HCT116 (cell line): Measurements from ENCODE around the gene PIAS4. TPM values are rescaled to one million over a fixed set of nuclear protein-coding genes. Genes with fewer than 3 reads are reported as not detected.
"Not testable (repeated sequence)": the region's sequence is repeated elsewhere in the genome, so short reads cannot be mapped to it uniquely, and the experiment has no call there.

Source experiments
- ATAC-seq: fragments of 200-7000 bp; cut with Tn5 transposase; 2 replicates; pipeline ENCODE4 v1.9.1; 2020; ENCODE audit warnings: mild to moderate bottlenecking, moderate library complexity
- BruUV-seq: library from RNA; stranded (reverse); fragments of 400-500 nt; replicated peaks from 2 replicates; lab custom pipeline; 2021; lab: Mats Ljungman, UMichigan
- CTCF ChIA-PET: fragments of 300-600 bp; sonication (Branson Sonifier 250); formaldehyde crosslinking; loops from one replicate; lab custom pipeline; 2021; ENCODE audit warnings: antibody characterized with exemption; lab: Charles Lee
- POLR2A ChIA-PET: fragments of 300-600, 350-600 bp; sonication (Branson Sonifier 250); formaldehyde crosslinking; loops from one replicate; lab custom pipeline; 2021; ENCODE audit warnings: antibody characterized with exemption; lab: Charles Lee
- RAD21 ChIA-PET, 2 experiments: fragments of 300-600 bp; sonication (Branson Sonifier 250); formaldehyde crosslinking; loops; one replicate each; lab custom pipeline; 2023; ENCODE audit warnings: low total read pairs in 2 of 2; ENCODE audit not compliant: uncharacterized antibody in 2 of 2, unreplicated experiment in 2 of 2, low non-redundant PET in 1 of 2; lab: Charles Lee
- DNase-seq: peaks from one replicate; pipeline ENCODE4 v3.0.0-alpha.2; 2010; ENCODE audit warnings: low read depth, low spot score
- H2AFZ ChIP-seq: fragments of 200-600 bp; shearing (Covaris generic), sonication (generic); 2 replicates; pipeline ENCODE4 v1.6.1; 2017; ENCODE audit warnings: low read depth, mixed run types, mixed read lengths, antibody characterized with exemption, low read length; ENCODE audit not compliant: poor library complexity, severe bottlenecking
- H3K27ac ChIP-seq: 2 replicates; pipeline ENCODE4 v1.5.1; 2012; ENCODE audit warnings: low read depth, low read length
- H3K27me3 ChIP-seq: fragments of 200-600 bp; sonication (generic); 2 replicates; pipeline ENCODE4 v1.6.1; 2016; ENCODE audit warnings: mixed run types, low read length, mixed read lengths; ENCODE audit not compliant: insufficient read depth
- H3K36me3 ChIP-seq, 2 experiments: fragments of 200-500 bp in 1 of 2; fragments of 200-600 bp in 1 of 2; sonication (Bioruptor generic) in 1 of 2; sonication (generic) in 1 of 2; 2 replicates each; pipeline versions ENCODE4 v1.5.1 to v1.6.1; 2014 to 2016; ENCODE audit warnings: low read length in 2 of 2, inconsistent platforms in 1 of 2, mixed read lengths in 1 of 2, mixed run types in 1 of 2; ENCODE audit not compliant: insufficient read depth in 2 of 2, control insufficient read depth in 1 of 2
- H3K4me1 ChIP-seq, 2 experiments: fragments of 200-600 bp in 1 of 2; sonication (generic) in 1 of 2; 2 replicates each; pipeline versions ENCODE4 v1.5.1 to v1.6.1; 2012 to 2017; ENCODE audit warnings: low read length in 2 of 2, inconsistent platforms in 1 of 2, mild to moderate bottlenecking in 1 of 2, mixed read lengths in 1 of 2, mixed run types in 1 of 2, moderate library complexity in 1 of 2; ENCODE audit not compliant: insufficient read depth in 2 of 2, control insufficient read depth in 1 of 2
- H3K4me2 ChIP-seq: fragments of 200-600 bp; sonication (generic); 2 replicates; pipeline ENCODE4 v1.6.1; 2017; ENCODE audit warnings: mixed run types, low read length, mixed read lengths
- H3K4me3 ChIP-seq, 2 experiments: fragments of 200-600 bp in 1 of 2; sonication (generic) in 1 of 2; replicated peaks in 1 of 2; 2 replicates each; pipeline ENCODE4 v1.5.1; 2011 to 2016; ENCODE audit warnings: low read length in 2 of 2, control low read depth in 1 of 2, low read depth in 1 of 2, mild to moderate bottlenecking in 1 of 2, mixed read lengths in 1 of 2, mixed run types in 1 of 2
- H3K79me2 ChIP-seq: fragments of 200-600 bp; sonication (generic); 2 replicates; pipeline ENCODE4 v1.6.1; 2017; ENCODE audit warnings: mild to moderate bottlenecking, mixed run types, low read length, moderate library complexity, mixed read lengths; ENCODE audit not compliant: insufficient read depth
- H3K9ac ChIP-seq: fragments of 200-600 bp; sonication (generic); 2 replicates; pipeline ENCODE4 v1.6.1; 2016; ENCODE audit warnings: low read length, mixed read lengths
- H3K9me2 ChIP-seq: fragments of 200-600 bp; sonication (generic), shearing (Covaris generic); 2 replicates; pipeline ENCODE4 v1.6.1; 2017; ENCODE audit warnings: mixed run types, mild to moderate bottlenecking, moderate library complexity; ENCODE audit not compliant: insufficient read depth
- H3K9me3 ChIP-seq, 2 experiments: fragments of 200-500 bp in 1 of 2; fragments of 200-600 bp in 1 of 2; sonication (Bioruptor generic) in 1 of 2; sonication (generic) in 1 of 2; 2 replicates each; pipeline ENCODE4 v1.6.1; 2014 to 2017; ENCODE audit warnings: low read length in 2 of 2, mixed read lengths in 2 of 2, inconsistent platforms in 1 of 2, low read depth in 1 of 2, mild to moderate bottlenecking in 1 of 2, mixed run types in 1 of 2, moderate library complexity in 1 of 2; ENCODE audit not compliant: control insufficient read depth in 1 of 2, insufficient read depth in 1 of 2
- H4K20me1 ChIP-seq: fragments of 200-600 bp; sonication (generic), shearing (Covaris generic); 2 replicates; pipeline ENCODE4 v1.6.1; 2017; ENCODE audit warnings: mixed run types, mild to moderate bottlenecking, moderate library complexity; ENCODE audit not compliant: insufficient read depth
- ATF3 ChIP-seq: IDR thresholded peaks from 2 replicates; pipeline ENCODE4 v1.6.1; 2012
- CBX3 ChIP-seq: IDR thresholded peaks from 2 replicates; pipeline ENCODE4 v1.6.1; 2012; ENCODE audit warnings: low read depth
- CTCF ChIP-seq, 3 experiments: fragments of 200-600 bp in 1 of 3; sonication (generic) in 1 of 3; IDR thresholded peaks in 2 of 3; conservative IDR thresholded peaks in 1 of 3; 2 replicates each; pipeline ENCODE4 v1.5.1; 2012 to 2017; ENCODE audit warnings: low read depth in 2 of 3, low read length in 2 of 3, antibody characterized with exemption in 1 of 3, borderline replicate concordance in 1 of 3, control low read depth in 1 of 3, mild to moderate bottlenecking in 1 of 3, mixed read lengths in 1 of 3, mixed run types in 1 of 3, moderate library complexity in 1 of 3; ENCODE audit not compliant: insufficient read depth in 1 of 3
- EGR1 ChIP-seq: IDR thresholded peaks from 2 replicates; pipeline ENCODE4 v1.6.1; 2012; ENCODE audit warnings: low read depth
- EZH2phosphoT487 ChIP-seq: fragments of 200-600 bp; IDR thresholded peaks from 2 replicates; pipeline ENCODE4 v1.6.1; 2018; ENCODE audit warnings: antibody characterized with exemption, borderline replicate concordance
- JUND ChIP-seq: IDR thresholded peaks from 2 replicates; pipeline ENCODE4 v1.6.1; 2012
- MAX ChIP-seq: IDR thresholded peaks from 2 replicates; pipeline ENCODE4 v1.6.1; 2012
- POLR2A ChIP-seq: IDR thresholded peaks from 2 replicates; pipeline ENCODE4 v1.7.0; 2011; ENCODE audit warnings: borderline replicate concordance; ENCODE audit not compliant: insufficient read depth, insufficient read length; ENCODE audit errors: extremely low read depth
- POLR2AphosphoS5 ChIP-seq: IDR thresholded peaks from 2 replicates; pipeline ENCODE4 v1.6.1; 2011; ENCODE audit warnings: mild to moderate bottlenecking, low read depth, low read length, moderate library complexity
- RAD21 ChIP-seq: IDR thresholded peaks from 2 replicates; pipeline ENCODE4 v1.6.1; 2012; ENCODE audit warnings: low read depth, mild to moderate bottlenecking
- SRF ChIP-seq: IDR thresholded peaks from 2 replicates; pipeline ENCODE4 v1.6.1; 2012; ENCODE audit warnings: low read depth
- TCF7L2 ChIP-seq: IDR thresholded peaks from 2 replicates; pipeline ENCODE4 v1.7.0; 2011; ENCODE audit warnings: borderline replicate concordance, inconsistent platforms; ENCODE audit not compliant: insufficient read depth, insufficient read length; ENCODE audit errors: extremely low read depth
- YY1 ChIP-seq: IDR thresholded peaks from 2 replicates; pipeline ENCODE4 v1.6.1; 2011; ENCODE audit warnings: low read length, low read depth, moderate library complexity, mild to moderate bottlenecking; ENCODE audit not compliant: insufficient replicate concordance; ENCODE audit errors: extremely low read depth
- ZNF274 ChIP-seq: fragments of 200-500 bp; sonication (Bioruptor generic); IDR thresholded peaks from 2 replicates; pipeline ENCODE4 v1.6.1; 2014; ENCODE audit warnings: mild to moderate bottlenecking, low read depth, low read length, inconsistent platforms
- intact Hi-C: fragments of 100-400 bp; cut with micrococcal nuclease; formaldehyde crosslinking; loops from 2 replicates; pipeline ENCODE4 v1.10.0; 2022
- total RNA-seq: library from RNA; stranded (reverse); gene quantifications from one replicate; pipeline ENCODE4 v1.2.1, GENCODE V29; 2021; ENCODE audit not compliant: unreplicated experiment

Gene PIAS4
- total RNA-seq, 1 experiment from 2014 or later, result 28.4 TPM

GRCh38 chr19:3995607-3996006, 11.9 kb upstream of the PIAS4 start:
- DNase-seq (no peak), ATAC-seq (no peak)
- Histone ChIP-seq H3K36me3 (no peaks in the 10 kb centered on the region), H3K9me3 (no peaks in the 10 kb centered on the region), H3K27me3 (no peaks in the 10 kb centered on the region), H3K9ac (no peak overlapping the region), H3K9me2 (no peaks in the 10 kb centered on the region), H3K27ac (no peak overlapping the region), H4K20me1 (no peaks in the 10 kb centered on the region), H3K4me2 (no peak overlapping the region), H2AFZ (no peak overlapping the region), H3K4me1 (peaks cover 3 to 7% of the 10 kb centered on the region in 2 experiments; a peak in 1 of 4 replicates), H3K4me3 (no peak overlapping the region), H3K79me2 (no peaks in the 10 kb centered on the region)
- POLR2A ChIA-PET, result no interaction called here
- intact Hi-C loops, result no loop called here
- RAD21 ChIA-PET, result no interaction called here
- CTCF ChIA-PET, result interaction anchor here (1.5 kb wide), 1 partner anchor 11 kb away, joined by 5 read pairs; no protein-coding TSS in a partner anchor
- no peak for TF ChIP-seq EGR1
- TF ChIP-seq MAX, result no peak
- no peak for TF ChIP-seq POLR2AphosphoS5
- no peak for TF ChIP-seq ZNF274
- TF ChIP-seq RAD21, result no peak
- no peak for TF ChIP-seq ATF3
- no peak for TF ChIP-seq YY1
- TF ChIP-seq TCF7L2, result no peak
- TF ChIP-seq EZH2phosphoT487, result no peak
- TF ChIP-seq SRF, result no peak
- no peak for TF ChIP-seq CTCF (IDR thresholded peaks at IDR 0.05 in 2 of 3, conservative IDR thresholded peaks at IDR 0.05 in 1 of 3; ENCODE audit: borderline replicate concordance in 1 of 3, insufficient read depth in 1 of 3, low read depth in 2 of 3, low read length in 2 of 3)
- no peak for TF ChIP-seq CBX3
- no peak for TF ChIP-seq JUND
- no peak for TF ChIP-seq POLR2A
- no TSS peak for BruUV-seq

GRCh38 chr19:3998667-3999412, 8.7 kb upstream of the PIAS4 start:
- H3K9me2 ChIP-seq, BruUV-seq, H3K36me3 ChIP-seq, H3K9me3 ChIP-seq, H4K20me1 ChIP-seq, H3K27ac ChIP-seq, DNase-seq, H3K4me2 ChIP-seq, RAD21 ChIA-PET, POLR2A ChIA-PET, H3K79me2 ChIP-seq, ATAC-seq, H2AFZ ChIP-seq, H3K9ac ChIP-seq, H3K4me1 ChIP-seq, intact Hi-C loops, CTCF ChIA-PET, H3K27me3 ChIP-seq, H3K4me3 ChIP-seq: not testable (repeated sequence)
